HPDE6-E6E7 (cell line): ENCODE data around the gene FAM81A.
A peak's percentile ranks its signal among the peaks of the same experiment; 100 is the strongest.
"Not testable (repeated sequence)": the region's sequence is repeated elsewhere in the genome, so short reads cannot be mapped to it uniquely, and the experiment has no call there.

Source experiments
- DNase-seq: peaks from one replicate; pipeline ENCODE4 v3.0.0; 2011; ENCODE audit warnings: missing footprints; ENCODE audit errors: extremely low spot score

The FAM81A gene

DNA sequence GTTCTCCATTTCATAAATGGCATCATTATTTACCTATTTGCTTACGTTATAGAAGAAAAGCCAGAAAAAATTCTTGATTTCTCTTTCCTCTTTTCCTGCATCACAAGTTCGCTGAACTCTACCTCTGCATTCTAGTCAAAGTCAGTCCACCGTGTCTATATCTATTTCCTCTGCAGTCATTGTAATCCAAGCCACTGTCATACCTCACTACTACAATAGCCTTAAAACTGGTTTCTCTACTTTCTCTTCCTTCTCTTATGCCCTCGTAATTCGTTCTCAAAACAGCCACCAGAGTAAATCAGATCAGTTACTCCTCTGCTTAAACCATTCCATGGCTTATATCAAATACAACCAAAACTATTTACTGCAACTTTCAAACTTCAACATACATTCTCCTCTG lies 13.4 kb upstream of the FAM81A start:
- no peak for DNase-seq

- not testable (repeated sequence) for DNase-seq
Measured at GRCh38 chr15:59428898-59429297, 9.1 kb upstream of the FAM81A start.

- no peak for DNase-seq
Measured at GRCh38 chr15:59432389-59432788, 5.6 kb upstream of the FAM81A start.

- DNase-seq = no peak
Measured at GRCh38 chr15:59434481-59434880, 3.5 kb upstream of the FAM81A start.

- DNase-seq = no peak
Measured at GRCh38 chr15:59436774-59437141, 1.2 kb upstream of the FAM81A start.

DNA sequence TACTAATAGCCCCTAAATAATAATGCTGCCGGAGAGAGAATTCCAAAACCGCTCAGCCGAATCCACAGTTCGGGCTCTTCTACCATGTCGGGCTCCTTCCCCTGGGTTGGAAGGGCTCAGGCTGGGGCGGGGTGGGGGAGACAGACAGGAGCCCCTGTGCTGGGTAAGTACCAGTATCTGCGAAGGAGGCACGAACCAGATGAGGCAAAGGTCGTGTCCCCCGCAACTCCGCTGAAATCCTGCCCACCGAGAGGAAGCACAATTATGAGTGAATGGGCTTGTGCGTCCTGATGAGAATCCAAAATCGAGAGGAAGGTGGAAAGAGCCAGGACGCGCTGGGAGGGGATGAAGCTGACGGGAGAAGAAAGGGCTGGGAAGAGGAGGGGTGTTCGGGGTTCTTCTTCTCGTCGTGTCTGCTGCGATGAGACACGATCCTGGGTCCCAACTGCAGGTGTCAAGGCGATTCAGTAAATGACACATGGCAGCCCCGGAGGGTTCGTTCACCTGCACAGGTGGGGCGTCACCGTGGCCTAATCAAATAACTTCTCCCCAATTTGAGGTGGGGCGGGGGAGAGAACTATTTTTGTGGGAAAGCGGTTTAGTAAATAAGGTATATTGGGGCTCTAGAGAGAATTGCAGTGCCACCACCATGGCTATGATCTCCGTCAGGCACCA lies 707 bp upstream of the FAM81A start:
- DNase-seq = no peak

GRCh38 chr15:59438625-59439290 lies 772 bp downstream of the FAM81A start:
- no peak for DNase-seq

DNA sequence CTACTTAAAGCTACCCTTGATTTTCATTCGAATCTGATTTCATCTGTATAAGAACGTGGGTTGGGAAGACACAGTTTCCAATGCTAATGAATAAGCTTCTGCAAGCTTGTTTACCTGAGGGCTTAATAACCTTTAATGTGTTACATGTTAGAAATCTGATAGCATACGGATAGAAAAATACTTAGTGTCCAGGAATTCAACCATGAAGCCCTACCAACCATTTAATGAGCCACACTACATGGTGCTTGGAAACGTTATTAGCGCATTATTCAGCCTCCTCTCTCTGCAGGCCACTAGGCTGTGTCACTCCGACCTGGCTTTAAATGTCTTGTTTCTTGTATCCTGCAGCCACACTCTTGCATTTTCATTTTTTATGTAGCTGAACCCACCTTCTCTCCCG lies 1.6 kb downstream of the FAM81A start:
- no peak for DNase-seq

- no peak for DNase-seq
Measured at GRCh38 chr15:59443341-59444072, 5.5 kb downstream of the FAM81A start.

GRCh38 chr15:59444081-59444835 lies 6.3 kb downstream of the FAM81A start:
- DNase-seq = no peak

DNA sequence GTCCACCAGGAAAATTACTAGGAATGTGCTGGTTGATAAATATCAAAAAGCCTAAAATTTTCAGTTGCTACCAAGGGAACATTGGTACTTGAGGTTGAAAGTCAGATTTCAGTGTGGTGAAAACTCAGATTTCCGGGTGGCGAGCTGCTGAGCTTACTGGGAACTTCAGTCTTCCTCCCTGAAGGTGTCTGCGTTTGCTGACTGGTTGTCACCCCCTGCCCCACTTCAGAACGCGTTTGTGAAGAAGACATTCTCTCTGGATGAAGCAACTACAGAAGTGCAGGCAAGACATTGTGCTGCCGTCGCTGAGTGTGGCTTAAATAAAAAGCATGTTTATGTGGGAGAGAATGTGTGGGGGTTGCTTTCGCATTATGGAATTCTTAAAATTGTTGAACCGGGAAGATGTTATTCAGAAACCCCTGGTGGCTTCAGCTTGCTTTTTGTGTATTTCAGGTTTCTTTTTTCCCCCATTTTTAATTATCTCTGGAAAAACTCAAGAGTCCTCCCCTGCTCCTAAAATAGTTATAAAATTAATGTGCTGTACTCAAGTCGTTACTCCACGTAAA lies 7.1 kb downstream of the FAM81A start:
- DNase-seq = no peak

DNA sequence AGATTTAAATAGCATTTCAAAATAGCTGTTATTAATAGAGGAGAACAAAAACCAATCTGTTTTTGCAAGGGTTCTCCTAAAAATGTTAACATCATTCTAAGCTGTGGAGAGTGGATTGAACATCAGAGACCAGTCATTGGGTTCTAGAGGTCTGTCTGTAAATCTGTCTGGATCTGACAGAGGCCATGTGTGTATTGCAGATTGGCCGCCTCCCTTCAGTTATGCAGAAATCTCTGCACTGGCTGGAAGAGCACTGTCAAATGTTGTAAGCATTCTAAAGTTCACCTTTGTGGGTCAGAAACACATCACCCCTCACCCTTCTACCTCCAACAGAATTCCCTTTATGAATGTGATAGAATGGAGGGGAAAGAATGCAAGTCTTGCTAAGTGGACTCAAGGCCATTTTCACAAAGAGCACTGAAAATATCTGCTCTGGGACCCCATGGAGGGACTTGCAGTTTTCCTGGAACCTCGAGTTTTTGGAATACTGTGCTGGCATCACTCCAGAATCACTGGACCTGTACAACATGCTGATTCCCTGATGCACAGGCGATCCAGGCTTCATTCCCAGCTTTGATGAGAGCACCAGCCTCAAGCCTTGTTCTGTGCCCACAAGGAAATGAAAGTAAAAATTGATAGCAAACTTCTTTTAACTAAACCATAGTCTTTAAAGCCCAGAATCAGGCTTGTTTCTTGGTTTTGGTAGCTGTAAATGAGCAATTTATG lies 8.4 kb downstream of the FAM81A start:
- no peak for DNase-seq

GRCh38 chr15:59447367-59447766 lies 9.4 kb downstream of the FAM81A start:
- DNase-seq = no peak

DNA sequence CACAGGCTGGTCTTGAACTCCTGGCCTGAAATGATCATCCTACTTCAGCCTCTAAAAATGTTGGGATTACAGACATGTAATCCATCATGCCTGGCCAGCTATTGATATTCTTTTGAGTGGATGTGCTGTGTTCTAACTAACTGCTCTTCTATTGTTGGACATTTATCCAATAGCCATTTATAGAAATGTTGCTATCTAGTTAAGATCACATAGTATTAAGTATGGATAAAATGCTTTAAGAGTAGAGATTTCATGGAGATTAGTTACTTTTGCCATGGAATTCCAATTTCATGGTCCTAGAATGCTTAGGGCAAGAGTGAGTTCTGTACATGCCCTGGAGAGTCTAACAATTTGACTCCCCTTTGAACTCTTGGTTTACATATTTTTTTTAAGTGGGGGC lies 10.9 kb downstream of the FAM81A start:
- no peak for DNase-seq

- DNase-seq = no peak
Measured at GRCh38 chr15:59453474-59454215, 15.7 kb downstream of the FAM81A start.

GRCh38 chr15:59456114-59456513 lies 18.1 kb downstream of the FAM81A start:
- DNase-seq = peak; percentile 89

GRCh38 chr15:59457103-59457502 lies 19.1 kb downstream of the FAM81A start:
- no peak for DNase-seq

DNA sequence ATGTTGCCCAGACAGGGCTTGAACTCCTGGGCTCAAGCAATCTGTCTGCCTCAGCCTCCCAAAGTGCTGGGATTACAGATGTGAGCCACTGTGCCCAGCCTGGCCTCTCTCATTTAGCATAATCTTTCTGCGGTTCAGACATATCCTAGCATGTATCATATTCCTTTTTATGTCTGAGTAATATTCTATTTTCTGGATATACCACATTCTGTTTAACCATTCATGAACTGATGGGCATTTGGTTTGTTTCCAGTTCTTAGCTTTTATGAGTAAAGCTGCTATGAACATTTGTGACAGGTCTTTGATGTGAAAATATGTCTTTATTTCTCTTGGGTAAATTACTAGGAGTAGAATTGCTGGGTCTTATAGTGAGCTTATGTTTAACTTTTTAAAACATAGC lies 23.5 kb downstream of the FAM81A start:
- no peak for DNase-seq

- DNase-seq = no peak
Measured at GRCh38 chr15:59473226-59473625, 35.2 kb downstream of the FAM81A start.

GRCh38 chr15:59475161-59475560 lies 37.2 kb downstream of the FAM81A start:
- not testable (repeated sequence) for DNase-seq

DNA sequence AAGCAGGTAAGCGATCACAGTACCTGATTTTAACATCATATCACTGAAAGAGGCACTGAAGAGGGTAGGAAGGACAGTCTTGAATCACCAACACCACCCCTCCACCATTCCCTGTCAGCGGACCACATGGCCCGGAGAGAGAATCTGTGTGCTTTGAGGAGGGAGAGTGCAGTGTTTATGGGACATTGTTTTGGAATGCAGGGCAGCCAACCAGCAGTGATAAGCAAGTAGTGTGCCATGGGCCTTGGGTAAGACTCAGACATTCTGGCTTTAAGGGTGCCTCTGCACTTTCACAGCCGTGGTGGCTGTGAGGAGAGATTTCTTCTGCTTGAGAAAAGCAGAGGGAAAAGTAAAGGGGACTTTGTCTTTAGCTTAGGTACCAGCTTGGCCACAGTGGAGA lies 46.4 kb downstream of the FAM81A start:
- no peak for DNase-seq
